ENCODE results near the gene ANKRD13B. TPM values are rescaled to one million over a fixed set of nuclear protein-coding genes. Genes with fewer than 3 reads are reported as not detected.

ANKRD13B gene
- total RNA-seq, 6 experiments from 2014 or later, result 1.9 to 4.3 (median 3.0) TPM

DNA sequence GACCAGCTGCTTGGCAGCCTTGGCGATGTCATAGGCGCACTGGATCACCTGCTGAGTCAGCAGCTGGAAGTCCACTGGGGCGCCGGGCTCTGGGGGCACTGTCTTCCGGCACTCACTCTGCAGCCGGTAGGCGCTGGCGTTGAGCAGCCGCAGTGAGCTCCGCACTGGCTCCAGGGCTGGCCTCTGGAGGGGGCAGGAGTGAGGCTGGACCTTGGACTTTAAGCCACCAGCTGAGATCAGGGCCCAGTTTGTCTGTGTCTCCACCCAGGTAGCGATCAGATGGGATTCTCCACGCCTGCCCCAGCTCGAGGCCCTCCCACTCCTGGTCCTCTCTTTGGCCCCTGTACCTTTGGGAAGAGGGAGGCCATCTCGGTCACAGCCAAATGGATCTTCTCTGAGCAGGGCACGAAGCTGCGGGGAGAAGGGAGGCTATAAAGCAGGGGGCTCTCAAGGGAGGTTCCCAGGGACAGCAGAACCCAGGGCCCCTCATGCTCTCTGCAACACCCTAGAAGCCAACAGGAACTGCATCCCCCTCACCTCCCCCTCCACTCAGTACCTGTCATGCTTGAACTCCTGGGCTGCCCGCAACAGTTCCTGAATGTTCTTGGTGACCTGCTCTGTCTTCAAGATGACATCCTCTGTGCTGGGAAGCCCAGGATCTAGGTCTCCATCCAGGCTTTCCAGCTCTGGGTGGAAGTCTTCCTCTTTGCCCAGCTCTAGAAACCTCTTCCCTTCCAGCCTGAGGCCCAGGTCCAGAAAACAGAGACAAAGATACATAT is 18.0 kb upstream of the ANKRD13B start:
- Mint-ChIP-seq H3K9me3 (no peaks in the 10 kb centered on the region), H3K4me3 (no peak overlapping the region), H3K27me3 (ENCODE audit: insufficient read depth) (no peaks in the 10 kb centered on the region), H3K36me3 (ENCODE audit: low read depth) (peaks cover 5% of the 10 kb centered on the region), H3K4me1 (ENCODE audit: low read depth) (peaks cover 13% of the 10 kb centered on the region), H3K27ac (peak overlapping the region; percentile 36; the same call in 1 of the 2 replicates)
- TF ChIP-seq, protein P1, sequence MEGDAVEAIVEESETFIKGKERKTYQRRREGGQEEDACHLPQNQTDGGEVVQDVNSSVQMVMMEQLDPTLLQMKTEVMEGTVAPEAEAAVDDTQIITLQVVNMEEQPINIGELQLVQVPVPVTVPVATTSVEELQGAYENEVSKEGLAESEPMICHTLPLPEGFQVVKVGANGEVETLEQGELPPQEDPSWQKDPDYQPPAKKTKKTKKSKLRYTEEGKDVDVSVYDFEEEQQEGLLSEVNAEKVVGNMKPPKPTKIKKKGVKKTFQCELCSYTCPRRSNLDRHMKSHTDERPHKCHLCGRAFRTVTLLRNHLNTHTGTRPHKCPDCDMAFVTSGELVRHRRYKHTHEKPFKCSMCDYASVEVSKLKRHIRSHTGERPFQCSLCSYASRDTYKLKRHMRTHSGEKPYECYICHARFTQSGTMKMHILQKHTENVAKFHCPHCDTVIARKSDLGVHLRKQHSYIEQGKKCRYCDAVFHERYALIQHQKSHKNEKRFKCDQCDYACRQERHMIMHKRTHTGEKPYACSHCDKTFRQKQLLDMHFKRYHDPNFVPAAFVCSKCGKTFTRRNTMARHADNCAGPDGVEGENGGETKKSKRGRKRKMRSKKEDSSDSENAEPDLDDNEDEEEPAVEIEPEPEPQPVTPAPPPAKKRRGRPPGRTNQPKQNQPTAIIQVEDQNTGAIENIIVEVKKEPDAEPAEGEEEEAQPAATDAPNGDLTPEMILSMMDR (IDR thresholded peaks at IDR 0.05), result no peak
- no peak for DNase-seq

DNA sequence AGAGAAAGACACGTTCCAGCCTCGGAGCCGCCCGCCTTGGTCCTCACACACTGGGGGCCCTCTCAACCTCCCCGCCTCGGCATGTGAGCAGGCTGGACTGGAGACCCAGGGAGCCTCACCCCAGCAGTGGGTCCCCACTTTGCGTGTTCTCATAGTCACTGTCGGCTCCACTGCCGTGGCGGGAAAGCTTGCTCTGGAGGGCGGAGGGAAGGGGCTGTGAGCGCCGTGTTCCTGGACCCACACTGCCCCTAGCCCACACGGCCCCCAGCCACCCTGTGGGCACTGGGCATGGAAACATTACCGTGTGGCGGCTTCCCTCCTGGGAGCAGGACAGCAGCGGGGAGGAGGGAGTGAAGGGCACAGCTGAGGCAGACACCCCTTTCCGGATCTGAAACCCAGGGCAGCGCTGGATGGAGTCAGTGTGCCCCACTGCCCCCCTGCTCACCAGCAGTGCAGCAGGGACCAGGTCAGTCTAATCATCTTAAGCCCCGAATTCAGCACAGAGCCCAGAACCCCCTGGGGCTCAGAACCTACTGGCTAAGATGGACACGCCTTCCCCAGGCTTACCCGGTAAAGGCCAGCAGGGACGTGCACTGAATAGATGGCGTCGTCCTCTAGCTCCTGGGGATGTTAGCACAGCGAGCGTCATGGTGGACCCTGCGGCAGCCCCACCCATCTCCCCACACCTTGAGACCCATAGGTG is 17.3 kb upstream of the ANKRD13B start:
- TF ChIP-seq, protein P1 (IDR thresholded peaks at IDR 0.05), result no peak
- Mint-ChIP-seq H3K27me3 (ENCODE audit: insufficient read depth) (no peaks in the 10 kb centered on the region), H3K4me1 (ENCODE audit: low read depth) (peaks cover 17% of the 10 kb centered on the region), H3K9me3 (no peaks in the 10 kb centered on the region), H3K27ac (no peak overlapping the region), H3K36me3 (ENCODE audit: low read depth) (peaks cover 7% of the 10 kb centered on the region), H3K4me3 (no peak overlapping the region)
- DNase-seq, result no peak

DNA sequence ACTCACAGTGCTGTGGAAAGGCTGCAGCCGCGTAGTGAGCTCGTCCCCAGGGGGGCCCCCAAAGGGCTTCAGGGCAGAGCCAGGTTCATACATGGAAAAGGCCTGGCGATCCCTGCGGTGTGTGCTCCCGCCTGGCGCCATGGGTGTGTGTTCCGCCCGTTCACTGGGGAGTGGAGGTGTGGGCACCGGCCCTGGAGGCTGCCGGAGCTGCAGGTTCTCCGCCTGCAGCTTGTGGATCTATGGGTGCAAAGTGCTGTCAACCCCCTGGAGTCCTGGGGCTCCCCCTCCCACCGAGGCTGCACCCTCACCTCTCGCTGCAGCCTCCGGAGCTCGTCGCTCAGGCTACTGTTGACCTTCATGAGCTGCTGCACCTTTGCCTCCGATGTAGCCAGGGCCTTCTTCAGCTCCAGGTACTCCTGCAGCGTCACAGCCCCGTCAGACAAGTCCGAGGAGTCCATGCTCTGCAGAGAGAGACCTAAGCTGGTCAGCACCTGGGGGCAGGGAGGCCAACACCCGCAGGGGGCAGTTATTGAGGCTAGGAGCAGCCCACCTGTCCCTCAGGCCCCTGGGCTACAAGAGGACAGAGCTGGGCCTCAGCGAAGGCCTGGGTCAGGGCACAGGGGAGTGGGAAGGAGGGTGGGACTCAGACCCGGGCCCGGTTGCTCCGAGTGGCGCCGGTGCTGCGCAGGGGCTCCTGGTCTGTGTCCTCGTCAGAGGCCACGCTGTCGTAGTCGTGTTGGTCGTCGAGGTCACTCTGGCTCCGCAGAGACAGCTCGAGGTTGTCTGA is 16.5 kb upstream of the ANKRD13B start:
- Mint-ChIP-seq H3K4me3 (no peak overlapping the region), H3K4me1 (ENCODE audit: low read depth) (peaks cover 13% of the 10 kb centered on the region), H3K27me3 (ENCODE audit: insufficient read depth) (no peaks in the 10 kb centered on the region), H3K9me3 (no peaks in the 10 kb centered on the region), H3K27ac (no peak overlapping the region), H3K36me3 (ENCODE audit: low read depth) (peaks cover 5% of the 10 kb centered on the region)
- TF ChIP-seq, protein P1 (IDR thresholded peaks at IDR 0.05), result no peak
- no peak for DNase-seq

DNA sequence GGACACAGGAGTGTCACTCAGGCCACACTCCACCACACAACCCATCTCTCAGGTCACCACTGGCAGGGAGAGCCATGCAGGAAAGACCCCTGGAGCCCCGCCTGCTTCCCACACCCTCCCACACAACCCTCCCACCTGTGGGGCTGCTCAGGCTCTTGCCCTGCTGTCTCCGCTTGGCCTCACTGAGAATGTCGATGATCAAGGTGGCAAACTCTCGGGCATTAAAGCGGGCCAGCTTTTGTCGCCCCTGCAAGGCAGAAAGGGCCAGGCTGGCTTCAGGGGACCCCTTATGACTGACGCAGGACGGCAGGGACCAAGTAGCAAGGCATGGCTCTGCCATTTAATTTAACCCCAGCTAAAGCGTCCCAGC is 15.9 kb upstream of the ANKRD13B start:
- peaks cover 5% of the 10 kb centered on the region for H3K36me3 Mint-ChIP-seq (ENCODE audit: low read depth)
- H3K4me3 Mint-ChIP-seq, result no peak overlapping the region
- TF ChIP-seq, protein P1 (IDR thresholded peaks at IDR 0.05), result no peak
- H3K4me1 Mint-ChIP-seq (ENCODE audit: low read depth), result peaks cover 13% of the 10 kb centered on the region
- no peaks in the 10 kb centered on the region for H3K9me3 Mint-ChIP-seq
- no peaks in the 10 kb centered on the region for H3K27me3 Mint-ChIP-seq (ENCODE audit: insufficient read depth)
- DNase-seq, result no peak
- H3K27ac Mint-ChIP-seq, result no peak overlapping the region

DNA sequence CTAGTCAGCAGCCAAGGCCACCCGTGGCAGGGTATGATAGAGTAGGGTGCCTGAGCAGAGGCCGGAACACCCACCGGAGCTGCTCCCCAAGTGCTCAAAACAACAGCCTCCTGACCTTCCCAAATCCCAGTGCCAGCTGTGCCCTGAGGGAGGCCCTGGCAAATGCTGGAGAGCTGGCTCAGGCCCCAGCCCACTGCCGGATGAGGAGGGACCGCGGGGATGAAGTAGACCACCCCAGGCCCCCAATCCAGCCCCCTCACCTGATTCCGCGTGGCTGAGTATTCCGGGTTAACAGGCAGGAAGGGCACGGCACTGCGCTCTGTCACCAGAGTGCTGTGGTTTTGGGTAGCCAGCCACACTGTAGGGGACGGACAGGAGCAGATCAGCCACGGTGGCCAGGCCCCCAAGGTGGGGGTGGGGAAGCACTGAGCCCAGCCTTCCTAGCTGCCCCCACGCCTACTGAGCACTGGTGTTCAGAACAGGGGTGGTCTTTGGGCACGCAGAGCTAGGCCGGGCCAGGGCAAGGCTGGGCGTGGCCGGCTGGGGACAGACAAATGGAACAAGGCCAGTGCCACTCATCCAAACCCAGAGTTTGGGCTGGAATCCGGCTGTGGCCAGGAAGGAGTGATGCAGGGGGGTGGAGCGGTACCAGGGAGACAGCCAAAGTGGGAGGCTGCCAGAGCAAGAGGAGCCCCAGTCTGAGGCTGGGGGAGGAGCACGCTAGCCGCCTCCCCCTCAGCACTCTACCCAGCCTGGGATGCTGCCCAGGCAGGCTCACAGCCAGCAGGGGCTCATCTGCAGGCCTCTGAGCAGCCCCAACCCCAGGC is 15.3 kb upstream of the ANKRD13B start:
- no peaks in the 10 kb centered on the region for H3K9me3 Mint-ChIP-seq
- no peak for DNase-seq

More for the DNA sequence above, 15.3 kb upstream of the ANKRD13B start:
- Mint-ChIP-seq H3K4me1 (ENCODE audit: low read depth) (peaks cover 13% of the 10 kb centered on the region), H3K4me3 (no peak overlapping the region), H3K27ac (peak overlapping the region; percentile 46), H3K27me3 (ENCODE audit: insufficient read depth) (no peaks in the 10 kb centered on the region), H3K36me3 (ENCODE audit: low read depth) (peaks cover 5% of the 10 kb centered on the region)
- TF ChIP-seq, protein P1 (IDR thresholded peaks at IDR 0.05), result no peak
